Ovary (tissue), 3 donors: ENCODE results near the gene FAM131A.

Experiments
- CTCF ChIP-seq, 3 donors: fragments of 450-650 bp in 2 of 3; fragments of 200-600 bp in 1 of 3; IDR thresholded peaks; one replicate each; pipeline versions ENCODE4 v1.5.1 to v1.8.0; 2016 to 2022; ENCODE audit warnings: antibody characterized with exemption in 3 of 3, mild to moderate bottlenecking in 1 of 3
- EP300 ChIP-seq: sonication (generic); formaldehyde crosslinking; IDR thresholded peaks from one replicate; pipeline ENCODE4 v1.6.1; 2017; ENCODE audit warnings: antibody characterized with exemption
- POLR2A ChIP-seq: fragments of 450-650 bp; IDR thresholded peaks from one replicate; pipeline ENCODE4 v1.6.1; 2017; ENCODE audit warnings: antibody characterized with exemption, mild to moderate bottlenecking, moderate library complexity
- donor health status: DM: no; HTN: no; CAD: no.

GRCh38 chr3:184388936-184389230 lies 51.5 kb downstream of the FAM131A start:
- no peak for TF ChIP-seq CTCF (IDR thresholded peaks at IDR 0.05)
- no peak for TF ChIP-seq POLR2A
- TF ChIP-seq EP300: no peak
